Endodermal cell (in vitro differentiated cells): ENCODE measurements around the gene SLC5A10. TPM values are rescaled to one million over a fixed set of nuclear protein-coding genes. Genes with fewer than 3 reads are reported as not detected.

Experiments used
- DNase-seq: peaks from one replicate; pipeline ENCODE4 v3.0.0-alpha.2; 2017
- H3K27ac ChIP-seq: 2 replicates; pipeline ENCODE4 v1.5.1; 2013; ENCODE audit warnings: mild to moderate bottlenecking, low read depth, low read length, moderate library complexity
- H3K27me3 ChIP-seq: 2 replicates; pipeline ENCODE4 v1.6.1; 2013; ENCODE audit warnings: mild to moderate bottlenecking, low read length, moderate library complexity; ENCODE audit not compliant: insufficient read depth, control insufficient read depth, poor library complexity, severe bottlenecking
- H3K36me3 ChIP-seq: 2 replicates; pipeline ENCODE4 v1.7.0; 2013; ENCODE audit warnings: mild to moderate bottlenecking, low read length, moderate library complexity; ENCODE audit not compliant: control insufficient read depth, insufficient read depth
- H3K4me1 ChIP-seq: one replicate; pipeline ENCODE4 v1.7.0; 2013; ENCODE audit warnings: low read length; ENCODE audit not compliant: control insufficient read depth, insufficient read depth
- H3K4me3 ChIP-seq: 2 replicates; pipeline ENCODE4 v1.5.1; 2013; ENCODE audit warnings: mild to moderate bottlenecking, low read length, moderate library complexity
- H3K9ac ChIP-seq: 2 replicates; pipeline ENCODE4 v1.6.1; 2013; ENCODE audit warnings: mild to moderate bottlenecking, low read length, moderate library complexity; ENCODE audit not compliant: poor library complexity, severe bottlenecking; ENCODE audit errors: extremely low read depth
- H3K9me3 ChIP-seq: 2 replicates; pipeline ENCODE4 v1.6.1; 2013; ENCODE audit warnings: mild to moderate bottlenecking, low read length, moderate library complexity; ENCODE audit not compliant: control insufficient read depth
- H3K27ac Mint-ChIP-seq: 2 replicates; pipeline ENCODE4 v1.8.0; 2020; ENCODE audit warnings: mixed read lengths
- H3K27me3 Mint-ChIP-seq: 2 replicates; pipeline ENCODE4 v1.8.0; 2021; ENCODE audit warnings: mild to moderate bottlenecking, mixed read lengths; ENCODE audit not compliant: insufficient read depth
- H3K36me3 Mint-ChIP-seq: 2 replicates; pipeline ENCODE4 v1.8.0; 2020; ENCODE audit warnings: low read depth, mixed read lengths
- H3K4me1 Mint-ChIP-seq: 2 replicates; pipeline ENCODE4 v1.8.0; 2020; ENCODE audit warnings: mixed read lengths
- H3K4me3 Mint-ChIP-seq: 2 replicates; pipeline ENCODE4 v1.8.0; 2020; ENCODE audit warnings: mild to moderate bottlenecking, moderate library complexity, mixed read lengths
- H3K9me3 Mint-ChIP-seq: 2 replicates; pipeline ENCODE4 v1.8.0; 2020; ENCODE audit warnings: mild to moderate bottlenecking, mixed read lengths
- WGBS, 2 experiments: methylation state at CpG; one replicate each; pipeline versions ENCODE4 v1.1.5 to v1.1.7; 2013; ENCODE audit warnings: missing lambda C conversion rate in 2 of 2, mixed read lengths in 1 of 2; ENCODE audit not compliant: insufficient coverage in 1 of 2, insufficient read length in 1 of 2; 5-methylcytosine and 5-hydroxymethylcytosine counted together
- total RNA-seq, 2 donors: library from RNA; stranded (reverse); fragmentation: NEBNext Ultra II Directional in 1 of 2; extraction: Animal tissue kit (Norgen Biotek cat#: 25700) in 1 of 2; gene quantifications; 2 replicates in 1 of 2; 3 replicates in 1 of 2; pipeline ENCODE4 v1.2.1, GENCODE V29; 2021
- TF ChIP-seq, protein P1 (sequence below): fragments of 200-600 bp; sonication (generic); conservative IDR thresholded peaks from 2 replicates; pipeline ENCODE4 v1.5.0; 2021; ENCODE audit warnings: antibody characterized with exemption, mild to moderate bottlenecking

SLC5A10 gene
- total RNA-seq, 2 donors from 2014 or later: 0.11 to 0.29 TPM

DNA sequence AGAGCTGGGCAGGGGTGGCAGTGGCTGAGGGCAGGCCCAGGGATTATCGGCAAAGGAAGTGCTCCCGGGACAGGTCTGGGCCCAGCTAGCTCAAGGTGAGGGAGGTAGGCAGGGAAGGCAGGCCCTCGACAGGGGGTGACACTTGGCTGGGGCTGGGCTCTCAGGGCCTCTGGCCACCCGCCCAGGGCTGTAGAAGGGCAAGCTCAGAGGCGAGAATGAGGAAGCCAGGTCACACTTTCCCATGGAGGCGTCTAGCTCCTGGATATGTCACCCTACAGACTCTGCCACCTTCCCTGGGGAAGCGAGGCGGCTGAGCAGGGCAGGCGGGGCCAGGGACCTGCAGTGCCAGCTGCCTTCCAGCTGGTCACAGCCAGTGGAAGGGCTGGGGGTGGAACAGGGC lies 33.5 kb downstream of the SLC5A10 start:
- Histone ChIP-seq H3K36me3 (peaks cover 20% of the 10 kb centered on the region), H3K27ac (no peak overlapping the region), H3K9ac (no peak overlapping the region), H3K4me3 (no peak overlapping the region), H3K9me3 (no peaks in the 10 kb centered on the region), H3K27me3 (no peaks in the 10 kb centered on the region), H3K4me1 (peaks cover 9% of the 10 kb centered on the region)
- no peaks in the 10 kb centered on the region for H3K27me3 Mint-ChIP-seq
- H3K27ac Mint-ChIP-seq: no peak overlapping the region
- DNase-seq: no peak
- H3K4me3 Mint-ChIP-seq: no peak overlapping the region
- peaks cover 9% of the 10 kb centered on the region for H3K4me1 Mint-ChIP-seq
- peaks cover 23% of the 10 kb centered on the region for H3K36me3 Mint-ChIP-seq
- TF ChIP-seq, protein P1, sequence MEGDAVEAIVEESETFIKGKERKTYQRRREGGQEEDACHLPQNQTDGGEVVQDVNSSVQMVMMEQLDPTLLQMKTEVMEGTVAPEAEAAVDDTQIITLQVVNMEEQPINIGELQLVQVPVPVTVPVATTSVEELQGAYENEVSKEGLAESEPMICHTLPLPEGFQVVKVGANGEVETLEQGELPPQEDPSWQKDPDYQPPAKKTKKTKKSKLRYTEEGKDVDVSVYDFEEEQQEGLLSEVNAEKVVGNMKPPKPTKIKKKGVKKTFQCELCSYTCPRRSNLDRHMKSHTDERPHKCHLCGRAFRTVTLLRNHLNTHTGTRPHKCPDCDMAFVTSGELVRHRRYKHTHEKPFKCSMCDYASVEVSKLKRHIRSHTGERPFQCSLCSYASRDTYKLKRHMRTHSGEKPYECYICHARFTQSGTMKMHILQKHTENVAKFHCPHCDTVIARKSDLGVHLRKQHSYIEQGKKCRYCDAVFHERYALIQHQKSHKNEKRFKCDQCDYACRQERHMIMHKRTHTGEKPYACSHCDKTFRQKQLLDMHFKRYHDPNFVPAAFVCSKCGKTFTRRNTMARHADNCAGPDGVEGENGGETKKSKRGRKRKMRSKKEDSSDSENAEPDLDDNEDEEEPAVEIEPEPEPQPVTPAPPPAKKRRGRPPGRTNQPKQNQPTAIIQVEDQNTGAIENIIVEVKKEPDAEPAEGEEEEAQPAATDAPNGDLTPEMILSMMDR: no peak
- no peaks in the 10 kb centered on the region for H3K9me3 Mint-ChIP-seq
- WGBS, 2 experiments: 92 to 100% methylated on average over 3 to 9 of the region's 9 CpGs

DNA sequence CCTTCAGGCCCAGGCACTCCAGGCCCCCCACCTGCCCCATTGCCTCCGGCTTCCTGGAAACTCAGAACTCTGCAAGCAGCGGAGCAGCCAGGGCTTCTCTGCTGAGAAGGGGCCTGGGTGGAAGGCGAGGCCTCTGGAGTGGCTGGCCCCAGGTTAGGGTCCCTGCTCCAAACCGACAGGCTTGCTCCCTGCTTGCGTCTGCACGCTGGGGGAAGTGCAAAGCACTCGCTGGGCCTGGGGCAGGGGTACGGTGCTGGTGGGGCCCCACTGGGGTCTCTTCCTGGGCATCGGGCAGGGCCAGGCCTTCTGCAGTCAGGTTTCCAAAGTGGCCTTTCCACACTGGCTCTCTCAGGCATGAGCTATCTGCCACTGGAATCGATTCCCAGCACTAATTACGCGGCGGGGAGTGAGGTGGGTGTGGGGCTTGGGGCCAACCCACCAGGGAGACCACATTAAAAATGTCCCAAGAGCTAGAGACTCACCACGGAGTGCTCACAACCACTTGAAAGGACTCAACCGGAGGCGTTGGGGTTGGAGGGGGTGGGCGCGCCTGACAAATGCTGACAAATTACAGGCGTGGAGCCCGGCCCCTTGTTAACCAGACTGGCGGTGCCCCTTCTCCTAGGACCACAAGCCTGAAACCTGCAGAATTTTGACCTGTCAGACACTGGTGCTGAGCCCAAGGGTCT lies 34.7 kb downstream of the SLC5A10 start:
- H3K4me1 ChIP-seq: peaks cover 5% of the 10 kb centered on the region
- Mint-ChIP-seq H3K36me3 (peaks cover 23% of the 10 kb centered on the region), H3K9me3 (no peaks in the 10 kb centered on the region), H3K27ac (no peak overlapping the region), H3K27me3 (no peaks in the 10 kb centered on the region), H3K4me1 (peaks cover 4% of the 10 kb centered on the region), H3K4me3 (no peak overlapping the region)
- no peak overlapping the region for H3K27ac ChIP-seq
- WGBS, 2 experiments: 95 to 96% methylated on average over 11 to 21 of the region's 21 CpGs
- no peaks in the 10 kb centered on the region for H3K27me3 ChIP-seq
- no peak for DNase-seq
- no peak overlapping the region for H3K9ac ChIP-seq
- TF ChIP-seq, protein P1: no peak
- peaks cover 20% of the 10 kb centered on the region for H3K36me3 ChIP-seq
- H3K9me3 ChIP-seq: no peaks in the 10 kb centered on the region
- no peak overlapping the region for H3K4me3 ChIP-seq

DNA sequence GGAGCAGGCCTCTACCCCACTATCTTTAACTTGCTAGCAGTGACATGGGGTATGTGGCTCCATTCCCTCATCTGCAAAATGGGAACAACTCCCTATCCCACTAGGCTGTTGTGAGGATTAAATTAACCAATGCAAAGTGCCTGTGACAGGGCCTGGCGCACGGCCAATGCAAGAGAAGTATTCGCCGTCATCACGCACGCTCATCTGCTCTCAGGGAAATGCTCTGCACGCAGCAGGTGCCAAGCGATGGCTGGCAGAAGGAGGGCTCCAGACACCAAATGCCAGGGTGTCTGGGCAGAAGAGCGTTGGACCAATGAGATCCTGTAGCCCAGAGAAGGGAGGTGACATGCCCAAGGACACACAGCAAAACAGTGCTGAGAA lies 35.3 kb downstream of the SLC5A10 start:
- no peak overlapping the region for H3K27ac Mint-ChIP-seq
- H3K27me3 Mint-ChIP-seq: no peaks in the 10 kb centered on the region
- H3K36me3 Mint-ChIP-seq: peaks cover 23% of the 10 kb centered on the region
- DNase-seq: no peak
- H3K4me1 ChIP-seq: peaks cover under 1% of the 10 kb centered on the region
- H3K4me1 Mint-ChIP-seq: peaks cover 2% of the 10 kb centered on the region
- H3K4me3 ChIP-seq: no peak overlapping the region
- H3K9ac ChIP-seq: no peak overlapping the region
- H3K9me3 Mint-ChIP-seq: no peaks in the 10 kb centered on the region
- TF ChIP-seq, protein P1: no peak
- H3K27ac ChIP-seq: no peak overlapping the region
- peaks cover 20% of the 10 kb centered on the region for H3K36me3 ChIP-seq
- no peak overlapping the region for H3K4me3 Mint-ChIP-seq
- WGBS, 2 experiments: 96 to 99% methylated on average over 8 to 9 of the region's 9 CpGs
- no peaks in the 10 kb centered on the region for H3K9me3 ChIP-seq
- H3K27me3 ChIP-seq: no peaks in the 10 kb centered on the region
